ENCODE results near the gene GNA14. TPM values are rescaled to one million over a fixed set of nuclear protein-coding genes. Genes with fewer than 3 reads are reported as not detected.
A peak's percentile ranks its signal among the peaks of the same experiment; 100 is the strongest.

GNA14 gene
- total RNA-seq, 2 experiments from 2014 or later, result not detected

DNA sequence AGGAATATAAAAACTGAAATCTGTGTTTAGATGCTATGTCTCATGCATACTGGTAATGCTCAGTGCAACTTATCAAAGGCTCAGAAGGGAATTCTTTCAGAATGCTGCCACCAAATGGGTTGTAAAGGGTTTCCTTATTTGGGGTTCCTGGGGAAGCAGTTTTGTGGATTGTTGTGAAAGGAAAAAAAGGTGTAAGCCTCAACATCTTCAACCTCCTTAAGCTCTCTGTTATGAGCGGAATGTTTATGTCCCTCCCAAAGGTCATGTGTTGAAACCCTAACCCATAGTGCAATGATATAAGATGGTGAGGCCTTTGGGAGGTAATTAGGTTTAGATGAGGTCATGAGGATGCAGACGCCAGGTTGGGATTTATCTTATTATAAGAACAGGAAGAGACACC, 41.6 kb downstream of the GNA14 start:
- DNase-seq, result no peak
- Mint-ChIP-seq H3K36me3 (no peaks in the 10 kb centered on the region), H3K4me3 (no peak overlapping the region), H3K27me3 (peaks cover 10% of the 10 kb centered on the region), H3K27ac (no peak overlapping the region), H3K9me3 (no peaks in the 10 kb centered on the region), H3K4me1 (no peaks in the 10 kb centered on the region)
- ATAC-seq (ENCODE audit: low read depth), result no peak
- POLR2A ChIA-PET, result no interaction called here

DNA sequence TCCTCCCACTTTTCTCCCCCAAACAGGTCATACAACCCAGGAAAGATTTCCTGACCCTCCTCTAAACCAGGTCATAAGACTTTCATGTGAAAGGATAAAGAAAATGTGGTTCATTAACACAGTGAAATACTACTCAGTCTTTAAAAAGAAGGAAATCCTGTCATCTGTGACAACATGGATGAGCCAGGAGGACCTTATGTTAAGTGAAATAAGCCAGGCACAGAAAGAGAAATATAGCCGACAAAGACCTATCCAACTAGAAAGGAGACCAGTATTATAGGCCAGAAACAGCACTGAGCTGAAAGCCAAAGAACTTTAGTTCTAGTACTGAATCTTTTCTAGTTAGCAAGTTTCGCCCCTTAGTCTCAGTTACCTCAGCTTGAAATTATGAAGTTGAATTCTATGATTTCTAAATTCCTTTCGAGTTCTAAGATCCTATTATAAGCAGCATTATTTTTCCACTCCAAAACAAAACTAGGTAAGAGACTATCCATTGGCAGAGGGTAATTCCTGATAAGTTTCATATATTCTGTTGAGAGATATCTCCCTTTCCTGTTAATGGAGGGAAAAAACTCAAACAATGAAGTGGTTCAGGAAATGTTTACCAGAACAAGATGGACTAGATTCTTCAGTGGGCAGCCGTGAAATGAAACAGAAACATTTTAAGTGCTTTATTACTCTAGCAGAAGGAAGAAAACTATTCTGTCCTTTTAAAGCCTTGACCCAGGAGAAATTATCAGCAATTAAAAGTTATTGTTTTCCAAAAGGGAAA, 42.5 kb downstream of the GNA14 start:
- Mint-ChIP-seq H3K27me3 (peaks cover 9% of the 10 kb centered on the region), H3K4me3 (no peak overlapping the region), H3K4me1 (no peaks in the 10 kb centered on the region), H3K36me3 (no peaks in the 10 kb centered on the region), H3K27ac (no peak overlapping the region), H3K9me3 (no peaks in the 10 kb centered on the region)
- POLR2A ChIA-PET, result no interaction called here
- no peak for DNase-seq
- ATAC-seq (ENCODE audit: low read depth), result no peak

DNA sequence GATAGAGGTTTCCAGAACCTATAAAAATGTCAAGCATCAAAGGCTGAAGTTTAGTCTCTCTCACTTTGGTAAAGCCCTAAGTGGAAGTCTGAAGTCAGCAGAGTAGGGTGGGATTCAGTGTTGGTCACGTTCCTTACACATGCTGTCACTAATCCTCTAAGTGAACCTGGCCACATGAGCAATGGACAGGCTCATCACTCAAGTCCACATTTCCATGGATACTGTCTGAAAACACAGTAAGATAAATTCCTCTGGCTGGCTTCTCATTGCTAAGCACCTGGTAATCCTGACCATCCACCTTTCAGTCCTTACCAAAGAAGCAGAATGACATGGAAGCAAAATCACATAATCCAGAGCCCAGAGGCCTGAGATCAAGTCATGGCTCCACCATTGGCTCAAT, 43.8 kb downstream of the GNA14 start:
- Mint-ChIP-seq H3K27me3 (peaks cover 6% of the 10 kb centered on the region), H3K4me3 (no peak overlapping the region), H3K27ac (no peak overlapping the region), H3K9me3 (no peaks in the 10 kb centered on the region), H3K4me1 (no peaks in the 10 kb centered on the region), H3K36me3 (no peaks in the 10 kb centered on the region)
- ATAC-seq (ENCODE audit: low read depth), result no peak
- DNase-seq, result no peak
- POLR2A ChIA-PET, result no interaction called here

DNA sequence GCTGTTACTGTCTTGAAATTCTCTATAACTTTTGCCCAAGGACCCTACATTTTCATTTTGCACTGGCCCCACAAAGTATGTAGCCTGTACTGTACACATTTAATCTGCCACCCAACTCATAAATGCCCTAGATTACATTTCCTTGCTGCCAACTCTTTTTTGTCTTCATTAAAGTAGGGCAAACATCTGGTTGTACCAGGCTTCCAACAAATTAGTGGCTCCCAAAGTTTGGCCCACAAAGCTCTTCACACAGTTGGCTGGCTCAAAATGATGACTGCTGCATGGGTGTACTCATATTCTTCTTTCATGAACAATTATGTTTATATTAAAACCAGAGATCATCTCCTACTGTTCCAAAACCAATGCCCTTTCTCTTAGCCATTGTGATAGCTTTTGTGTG, 45.3 kb downstream of the GNA14 start:
- Mint-ChIP-seq H3K27ac (no peak overlapping the region), H3K4me1 (no peaks in the 10 kb centered on the region), H3K27me3 (peaks cover 6% of the 10 kb centered on the region), H3K4me3 (no peak overlapping the region), H3K9me3 (no peaks in the 10 kb centered on the region), H3K36me3 (no peaks in the 10 kb centered on the region)
- POLR2A ChIA-PET, result no interaction called here
- ATAC-seq (ENCODE audit: low read depth), result no peak
- DNase-seq, result no peak

DNA sequence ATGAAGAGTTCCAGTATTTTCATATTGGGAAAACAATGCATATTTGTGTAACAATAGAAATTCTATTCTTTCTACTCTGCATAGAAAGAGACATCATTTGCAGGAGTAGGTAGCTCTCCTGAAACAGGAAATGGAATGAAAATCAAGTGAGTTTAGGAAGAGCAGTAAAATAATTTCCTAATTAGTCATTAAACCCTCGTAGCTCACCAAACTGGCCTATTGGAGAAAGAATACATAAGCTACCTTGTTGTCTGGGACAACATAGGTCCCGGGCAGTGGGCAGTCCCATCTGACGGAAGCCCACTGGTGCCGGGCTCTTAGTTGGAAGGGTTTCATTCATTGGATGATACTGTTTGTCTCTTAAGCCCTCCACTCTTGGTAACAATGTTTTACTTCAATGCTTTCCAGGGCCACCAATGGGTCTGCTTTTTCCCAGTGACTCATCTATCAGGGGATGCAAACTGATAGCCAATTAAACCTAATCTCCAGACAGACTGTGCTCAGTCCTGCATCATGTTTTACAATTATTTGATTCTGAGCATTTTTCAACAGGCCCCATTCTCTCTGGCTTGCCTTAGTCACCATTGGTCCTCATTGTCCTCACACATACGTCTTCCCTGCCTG, 46.5 kb downstream of the GNA14 start:
- no peak for ATAC-seq (ENCODE audit: low read depth)
- Mint-ChIP-seq H3K9me3 (no peaks in the 10 kb centered on the region), H3K27ac (no peak overlapping the region), H3K36me3 (no peaks in the 10 kb centered on the region), H3K4me3 (no peak overlapping the region), H3K4me1 (no peaks in the 10 kb centered on the region), H3K27me3 (peaks cover 6% of the 10 kb centered on the region)
- DNase-seq, result no peak
- POLR2A ChIA-PET, result no interaction called here

DNA sequence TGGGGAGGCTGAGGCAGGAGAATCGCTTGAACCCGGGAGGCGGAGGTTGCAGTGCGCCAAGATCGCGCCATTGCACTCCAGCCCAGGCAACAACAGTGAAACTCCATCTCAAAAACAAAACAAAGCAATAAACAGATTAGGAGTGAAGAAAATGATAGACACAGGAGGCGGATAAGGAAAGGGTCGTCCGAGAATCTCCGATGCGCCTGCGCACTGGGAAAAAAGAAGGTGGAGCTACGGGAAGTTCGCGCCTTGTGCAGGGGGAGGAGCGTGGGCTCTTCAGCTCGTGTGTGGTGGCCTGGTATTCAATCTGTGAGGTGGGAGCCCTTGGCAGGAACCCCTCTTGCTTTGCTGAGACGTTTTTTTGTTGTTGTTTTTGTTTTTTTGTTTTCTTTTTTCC, 47.3 kb downstream of the GNA14 start:
- Mint-ChIP-seq H3K27me3 (peaks cover 6% of the 10 kb centered on the region), H3K36me3 (no peaks in the 10 kb centered on the region), H3K4me3 (no peak overlapping the region), H3K27ac (no peak overlapping the region), H3K9me3 (no peaks in the 10 kb centered on the region), H3K4me1 (peaks cover under 1% of the 10 kb centered on the region)
- POLR2A ChIA-PET, result no interaction called here
- no peak for DNase-seq
- no peak for ATAC-seq (ENCODE audit: low read depth)

DNA sequence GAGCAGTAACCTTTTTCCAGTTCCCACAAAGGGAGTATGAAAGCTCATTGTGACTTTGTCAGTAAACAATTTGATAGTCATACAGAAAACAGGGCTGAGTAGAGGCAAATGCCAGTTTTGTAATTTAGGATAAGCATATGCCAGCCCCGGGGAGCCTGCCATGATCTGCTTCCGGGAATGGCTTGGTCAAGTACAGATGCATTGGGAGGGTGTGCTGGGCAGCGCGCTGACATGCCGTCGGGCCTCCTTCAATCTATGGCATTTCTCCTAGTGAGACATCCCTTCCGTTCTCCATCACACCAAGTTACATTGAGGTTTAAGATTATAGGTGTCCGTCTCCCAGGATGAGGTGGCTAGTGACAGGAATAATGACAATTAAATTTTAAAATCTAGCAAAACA, 48.6 kb downstream of the GNA14 start:
- peaks cover 4% of the 10 kb centered on the region for H3K27me3 Mint-ChIP-seq
- H3K4me1 Mint-ChIP-seq, result peaks cover 11% of the 10 kb centered on the region
- H3K36me3 Mint-ChIP-seq, result no peaks in the 10 kb centered on the region
- no peaks in the 10 kb centered on the region for H3K9me3 Mint-ChIP-seq
- H3K27ac Mint-ChIP-seq, result no peak overlapping the region
- no peak for ATAC-seq (ENCODE audit: low read depth)
- no peak overlapping the region for H3K4me3 Mint-ChIP-seq
- POLR2A ChIA-PET, result no interaction called here
- no peak for DNase-seq

DNA sequence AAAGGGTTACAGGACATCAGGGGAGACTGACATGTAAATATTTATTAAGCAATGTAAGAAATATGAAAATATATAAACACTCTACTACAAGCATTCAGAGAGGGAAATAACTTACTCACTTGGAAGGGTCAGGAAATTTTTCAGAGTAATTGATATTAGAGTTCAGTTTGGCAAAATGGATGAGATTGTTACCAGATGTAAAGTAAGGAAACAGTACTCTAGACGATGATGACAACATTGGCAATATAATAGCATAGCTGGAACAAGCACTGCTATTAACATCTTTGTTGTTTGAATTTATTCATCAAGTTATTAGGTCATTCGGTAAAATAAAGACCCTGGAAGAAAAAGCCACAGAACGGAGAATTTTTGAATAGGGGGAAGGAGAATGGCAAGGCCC, 49.1 kb downstream of the GNA14 start:
- H3K27ac Mint-ChIP-seq, result no peak overlapping the region
- POLR2A ChIA-PET, result no interaction called here
- ATAC-seq (ENCODE audit: low read depth) (no peak), DNase-seq (no peak)
- H3K36me3 Mint-ChIP-seq, result no peaks in the 10 kb centered on the region
- no peak overlapping the region for H3K4me3 Mint-ChIP-seq
- peaks cover 11% of the 10 kb centered on the region for H3K4me1 Mint-ChIP-seq
- H3K27me3 Mint-ChIP-seq, result peaks cover 4% of the 10 kb centered on the region
- H3K9me3 Mint-ChIP-seq, result no peaks in the 10 kb centered on the region

DNA sequence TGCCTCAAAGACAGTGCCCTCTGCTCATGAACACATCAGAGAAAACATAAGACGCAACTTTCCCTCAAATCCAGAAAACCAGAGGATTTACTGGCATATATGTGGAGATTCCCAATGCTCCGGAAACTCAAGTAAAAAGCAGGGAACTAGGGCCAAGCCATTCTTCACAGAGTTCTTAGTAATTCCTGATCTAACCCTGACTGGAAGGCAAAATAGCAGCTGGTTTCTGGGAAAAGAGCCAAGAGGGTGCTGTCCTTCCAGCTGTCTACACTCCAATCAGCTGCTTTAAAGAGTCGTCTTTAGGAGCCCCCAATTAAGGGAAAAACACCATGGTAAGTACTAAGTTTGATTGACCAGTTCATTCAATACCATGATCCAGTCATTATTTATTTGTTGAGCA, 49.6 kb downstream of the GNA14 start:
- Mint-ChIP-seq H3K4me3 (no peak overlapping the region), H3K27ac (no peak overlapping the region), H3K4me1 (peaks cover 11% of the 10 kb centered on the region), H3K27me3 (peaks cover 4% of the 10 kb centered on the region), H3K9me3 (no peaks in the 10 kb centered on the region), H3K36me3 (no peaks in the 10 kb centered on the region)
- POLR2A ChIA-PET, result no interaction called here
- ATAC-seq (ENCODE audit: low read depth) (no peak), DNase-seq (no peak)

DNA sequence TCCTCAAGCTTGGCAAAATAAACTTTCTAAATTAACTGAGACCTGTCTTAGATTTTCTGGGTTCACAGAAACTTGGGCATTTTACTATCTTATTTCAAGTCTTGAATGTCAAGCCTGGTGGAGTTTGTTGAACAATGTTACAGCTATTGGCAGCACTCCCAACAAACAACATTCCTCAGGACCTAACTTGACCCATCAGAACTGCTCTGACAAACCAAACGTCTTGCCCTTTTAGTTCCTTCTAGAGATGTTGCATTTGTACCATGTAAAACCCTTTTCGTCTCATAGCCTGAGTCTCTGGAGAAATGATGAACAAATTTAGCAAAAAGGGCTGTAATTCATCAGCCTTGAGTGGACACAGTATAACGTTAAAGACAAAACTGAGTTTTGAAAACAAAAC, 51.1 kb downstream of the GNA14 start:
- H3K4me3 Mint-ChIP-seq, result no peak overlapping the region
- H3K36me3 Mint-ChIP-seq, result no peaks in the 10 kb centered on the region
- H3K27ac Mint-ChIP-seq, result no peak overlapping the region
- H3K27me3 Mint-ChIP-seq, result no peaks in the 10 kb centered on the region
- peaks cover 11% of the 10 kb centered on the region for H3K4me1 Mint-ChIP-seq
- POLR2A ChIA-PET, result no interaction called here
- H3K9me3 Mint-ChIP-seq, result no peaks in the 10 kb centered on the region
- no peak for ATAC-seq (ENCODE audit: low read depth)
- DNase-seq, result no peak

DNA sequence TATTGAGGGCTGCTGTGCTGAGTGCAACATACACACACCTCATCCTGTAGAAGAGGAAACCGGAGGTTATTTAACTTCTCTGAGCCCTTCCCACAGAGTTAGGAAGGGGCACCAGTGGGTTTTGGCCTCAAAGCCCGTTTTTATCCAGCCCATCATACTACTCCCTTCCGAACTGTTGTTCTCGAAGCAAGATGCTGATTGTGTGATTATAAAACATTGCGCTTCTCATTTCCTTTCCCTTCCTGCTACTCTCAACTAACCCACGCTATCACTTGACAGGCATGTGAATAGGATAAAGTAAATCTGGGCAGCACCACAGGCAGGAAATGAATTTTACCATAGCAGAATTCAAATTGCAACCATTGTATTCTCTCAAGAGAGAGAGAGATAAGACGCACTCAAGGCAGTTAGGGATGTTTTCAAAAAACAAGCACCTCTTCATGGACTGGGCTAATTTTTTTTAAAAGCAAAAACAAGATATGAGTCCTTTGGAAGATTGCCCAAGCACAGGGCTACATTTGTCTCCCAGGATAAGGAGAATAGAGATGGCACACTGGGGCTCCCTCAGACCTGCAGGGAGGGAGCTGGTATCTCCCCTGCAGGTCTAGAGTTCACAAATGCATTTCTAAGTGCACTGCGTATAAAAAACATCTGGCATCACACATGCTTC, 52.6 kb downstream of the GNA14 start:
- H3K27ac Mint-ChIP-seq, result no peak overlapping the region

DNA sequence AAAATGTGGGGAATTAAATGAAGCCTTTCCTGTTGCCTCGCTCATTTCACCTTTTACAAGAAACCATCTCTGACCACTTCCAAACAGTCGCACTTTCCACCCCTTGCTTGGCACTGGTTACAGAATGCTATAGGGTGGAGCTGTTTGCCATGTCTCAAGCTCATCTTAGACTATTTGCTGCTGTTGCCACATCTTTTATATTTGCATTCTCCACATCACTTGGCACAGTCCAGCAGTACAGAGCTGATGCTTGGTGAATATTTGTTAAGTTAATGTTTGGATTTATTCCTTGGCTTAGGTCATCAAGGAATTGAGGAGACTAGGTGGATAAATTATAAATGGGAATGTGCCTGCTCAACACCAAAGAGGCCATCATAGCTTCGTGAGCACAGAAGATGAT, 53.2 kb downstream of the GNA14 start:
- ATAC-seq (ENCODE audit: low read depth), result no peak
- H3K9me3 Mint-ChIP-seq, result no peaks in the 10 kb centered on the region
- POLR2A ChIA-PET, result no interaction called here
- H3K27ac Mint-ChIP-seq, result no peak overlapping the region
- H3K36me3 Mint-ChIP-seq, result no peaks in the 10 kb centered on the region
- no peak overlapping the region for H3K4me3 Mint-ChIP-seq
- peaks cover 11% of the 10 kb centered on the region for H3K4me1 Mint-ChIP-seq
- DNase-seq, result no peak
- H3K27me3 Mint-ChIP-seq, result no peaks in the 10 kb centered on the region

More for the DNA sequence above, 52.6 kb downstream of the GNA14 start:
- POLR2A ChIA-PET, result no interaction called here
- Mint-ChIP-seq H3K36me3 (no peaks in the 10 kb centered on the region), H3K9me3 (no peaks in the 10 kb centered on the region), H3K4me1 (peaks cover 11% of the 10 kb centered on the region), H3K4me3 (peak overlapping the region; percentile 25), H3K27me3 (no peaks in the 10 kb centered on the region)
- ATAC-seq (ENCODE audit: low read depth), result peak; percentile 54
- DNase-seq, result no peak

DNA sequence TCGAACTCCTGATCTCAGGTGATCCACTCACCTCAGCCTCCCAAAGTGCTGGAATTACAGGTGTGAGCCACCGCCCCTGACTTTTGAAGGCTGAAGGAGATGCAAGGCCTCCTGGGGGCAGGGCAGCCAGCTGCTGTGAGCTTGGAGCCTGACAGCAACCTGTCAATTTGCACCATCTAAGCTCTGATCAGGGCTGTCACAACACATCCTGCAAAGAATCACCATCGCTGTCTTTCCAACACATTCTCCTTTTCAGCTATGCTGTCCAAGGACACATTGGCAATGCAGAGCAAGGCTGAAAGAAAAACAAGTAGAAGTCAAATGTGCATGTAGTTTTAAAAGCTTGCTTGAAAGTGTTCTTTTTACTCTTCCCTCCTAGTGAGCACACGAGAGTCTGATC, 54.6 kb downstream of the GNA14 start:
- H3K9me3 Mint-ChIP-seq, result no peaks in the 10 kb centered on the region
- no peak overlapping the region for H3K27ac Mint-ChIP-seq
- POLR2A ChIA-PET, result no interaction called here
- H3K4me1 Mint-ChIP-seq, result peaks cover 11% of the 10 kb centered on the region
- no peaks in the 10 kb centered on the region for H3K27me3 Mint-ChIP-seq
- no peaks in the 10 kb centered on the region for H3K36me3 Mint-ChIP-seq
- no peak overlapping the region for H3K4me3 Mint-ChIP-seq
- ATAC-seq (ENCODE audit: low read depth) (no peak), DNase-seq (no peak)

DNA sequence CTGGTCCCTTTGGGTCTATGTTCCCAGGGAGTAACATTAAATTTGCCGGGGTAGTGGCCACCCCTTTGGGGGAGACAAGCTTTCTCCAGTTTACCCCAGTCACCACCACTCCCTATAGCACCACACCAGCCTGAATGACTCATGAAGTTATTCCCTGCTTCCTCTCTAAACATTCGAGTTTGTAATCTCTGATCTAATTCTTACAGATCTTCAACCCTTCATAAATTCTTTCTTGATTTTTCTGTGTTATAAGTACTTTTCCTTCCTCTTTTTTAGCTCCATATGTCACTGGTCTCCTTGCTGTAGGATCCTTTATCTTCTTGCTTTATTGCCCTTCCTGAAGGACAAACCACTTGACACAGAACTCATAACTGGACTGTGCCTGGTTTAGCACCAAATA, 55.6 kb downstream of the GNA14 start:
- ATAC-seq (ENCODE audit: low read depth), result no peak
- Mint-ChIP-seq H3K9me3 (no peaks in the 10 kb centered on the region), H3K4me3 (no peak overlapping the region), H3K27ac (no peak overlapping the region), H3K4me1 (peaks cover 15% of the 10 kb centered on the region), H3K36me3 (no peaks in the 10 kb centered on the region), H3K27me3 (no peaks in the 10 kb centered on the region)
- DNase-seq, result no peak
- POLR2A ChIA-PET, result no interaction called here
